SK-N-SH (cell line): Measurements from ENCODE around the gene LRRK2. TPM values are rescaled to one million over a fixed set of nuclear protein-coding genes. Genes with fewer than 3 reads are reported as not detected.

Experiments used
- CTCF ChIA-PET: fragments of 300-600, 350-600 bp; formaldehyde crosslinking; extraction: SDS; loops from one replicate; lab custom pipeline; 2021; lab: Yijun Ruan, JAX
- POLR2A ChIA-PET: fragments of 350-600 bp; sonication (Branson Sonifier 250); formaldehyde crosslinking; extraction: SDS; loops from one replicate; lab custom pipeline; 2020; ENCODE audit warnings: antibody characterized with exemption, inconsistent platforms; lab: Yijun Ruan, JAX
- DNase-seq: peaks from one replicate; pipeline ENCODE4 v3.0.0; 2012
- H2AFZ ChIP-seq: fragments of 200-600 bp; sonication (generic); 2 replicates; pipeline ENCODE4 v1.8.1; 2016; ENCODE audit warnings: antibody characterized with exemption, mild to moderate bottlenecking, low read depth
- H3F3A ChIP-seq: fragments of 200-600 bp; sonication (generic); replicated peaks from 2 replicates; pipeline ENCODE3; 2016; ENCODE audit warnings: antibody characterized with exemption, mild to moderate bottlenecking; ENCODE audit not compliant: insufficient read depth
- H3K27ac ChIP-seq, 2 experiments: fragments of 200-500 bp in 1 of 2; fragments of 200-600 bp in 1 of 2; sonication (Bioruptor generic) in 1 of 2; sonication (generic), shearing (Covaris generic) in 1 of 2; 2 replicates each; pipeline versions ENCODE4 v1.5.1 to v1.6.1; 2014 to 2016; ENCODE audit warnings: low read depth in 2 of 2, inconsistent platforms in 1 of 2, low read length in 1 of 2, mild to moderate bottlenecking in 1 of 2, mixed read lengths in 1 of 2
- H3K27me3 ChIP-seq: fragments of 200-600 bp; sonication (generic), shearing (Covaris generic); 2 replicates; pipeline ENCODE4 v1.6.1; 2016; ENCODE audit warnings: mixed run types; ENCODE audit not compliant: insufficient read depth
- H3K36me3 ChIP-seq, 2 experiments: fragments of 200-500 bp in 1 of 2; fragments of 200-600 bp in 1 of 2; sonication (Bioruptor generic) in 1 of 2; sonication (generic) in 1 of 2; replicated peaks in 1 of 2; 2 replicates each; pipeline versions ENCODE3 to v1.5.1; 2014 to 2016; ENCODE audit warnings: low read length in 1 of 2, mild to moderate bottlenecking in 1 of 2; ENCODE audit not compliant: insufficient read depth in 2 of 2, control insufficient read depth in 1 of 2
- H3K4me1 ChIP-seq, 2 experiments: fragments of 200-500 bp in 1 of 2; fragments of 200-600 bp in 1 of 2; sonication (Bioruptor generic) in 1 of 2; sonication (generic), shearing (Covaris generic) in 1 of 2; 2 replicates each; pipeline versions ENCODE4 v1.5.1 to v1.6.1; 2014 to 2016; ENCODE audit warnings: low read depth in 1 of 2, low read length in 1 of 2, mixed run types in 1 of 2; ENCODE audit not compliant: insufficient read depth in 2 of 2, control insufficient read depth in 1 of 2
- H3K4me2 ChIP-seq: fragments of 200-600 bp; sonication (generic), shearing (Covaris generic); 2 replicates; pipeline ENCODE4 v1.6.1; 2017; ENCODE audit warnings: mixed run types
- H3K4me3 ChIP-seq, 2 experiments: fragments of 200-500 bp in 1 of 2; fragments of 200-600 bp in 1 of 2; sonication (Bioruptor generic) in 1 of 2; sonication (generic), shearing (Covaris generic) in 1 of 2; 2 replicates each; pipeline versions ENCODE4 v1.5.1 to v1.8.1; 2014 to 2016; ENCODE audit warnings: low read depth in 2 of 2, inconsistent platforms in 1 of 2, low read length in 1 of 2, mild to moderate bottlenecking in 1 of 2, mixed read lengths in 1 of 2, moderate library complexity in 1 of 2
- H3K79me2 ChIP-seq: fragments of 200-600 bp; sonication (generic); 2 replicates; pipeline ENCODE4 v1.8.1; 2017; ENCODE audit warnings: mild to moderate bottlenecking; ENCODE audit not compliant: insufficient read depth
- H3K9ac ChIP-seq: fragments of 200-600 bp; sonication (generic); 2 replicates; pipeline ENCODE4 v1.6.1; 2017; ENCODE audit warnings: mixed run types
- H3K9me2 ChIP-seq: fragments of 200-600 bp; sonication (generic); 2 replicates; pipeline ENCODE4 v1.6.1; 2017; ENCODE audit warnings: mixed run types
- H3K9me3 ChIP-seq: fragments of 200-600 bp; sonication (generic); 2 replicates; pipeline ENCODE4 v1.6.1; 2017; ENCODE audit warnings: mixed run types, mild to moderate bottlenecking, moderate library complexity
- H4K20me1 ChIP-seq: fragments of 200-600 bp; sonication (generic); 2 replicates; pipeline ENCODE4 v1.6.1; 2017; ENCODE audit warnings: mild to moderate bottlenecking, mixed run types; ENCODE audit not compliant: insufficient read depth
- CTCF ChIP-seq: fragments of 200-600 bp; sonication (generic); IDR thresholded peaks from 2 replicates; pipeline ENCODE4 v1.6.1; 2017; ENCODE audit warnings: antibody characterized with exemption, mild to moderate bottlenecking, moderate library complexity
- IRF3 ChIP-seq: fragments of 150-350 bp; IDR thresholded peaks from 2 replicates; pipeline ENCODE4 v1.6.1; 2016; ENCODE audit warnings: mild to moderate bottlenecking, low read depth, low read length
- MAX ChIP-seq: IDR thresholded peaks from 2 replicates; pipeline ENCODE4 v1.4.0; 2012; ENCODE audit warnings: low read depth
- MXI1 ChIP-seq: IDR thresholded peaks from 2 replicates; pipeline ENCODE4 v1.6.1; 2012; ENCODE audit warnings: mild to moderate bottlenecking, low read depth, low read length, improper control_type of control experiment
- NRF1 ChIP-seq: IDR thresholded peaks from 2 replicates; pipeline ENCODE4 v1.6.1; 2012; ENCODE audit warnings: low read depth, mild to moderate bottlenecking, low read length
- SMC3 ChIP-seq: IDR thresholded peaks from 2 replicates; pipeline ENCODE4 v1.6.1; 2012; ENCODE audit warnings: low read depth, low read length, improper control_type of control experiment
- WGBS: methylation state at CpG from one replicate; pipeline ENCODE4 v1.1.6; 2017; ENCODE audit warnings: low lambda C conversion rate; 5-methylcytosine and 5-hydroxymethylcytosine counted together
- polyA plus RNA-seq, 3 experiments: library from polyadenylated mRNA; depleted of rRNA; stranded (reverse); fragments of >200 nt; gene quantifications; 2 replicates each; pipeline ENCODE4 v1.2.3, GENCODE V29; 2012

LRRK2 gene
- polyA plus RNA-seq, 1 of the 3 experiments (the other 2 are of a cell fraction): 0.08 TPM

GRCh38 chr12:40351976-40352375 is 127.2 kb downstream of the LRRK2 start:
- CTCF ChIA-PET: interaction anchor here (0.7 to 1.6 kb wide), 3 partner anchors 9 to 58 kb away, joined by 3 to 4 read pairs (median 3); no protein-coding TSS in a partner anchor
- H3K27me3 ChIP-seq: no peaks in the 10 kb centered on the region
- H3K4me1 ChIP-seq: peaks cover 0 to 5% of the 10 kb centered on the region in 2 experiments; a peak in 1 of 4 replicates
- H3F3A ChIP-seq: no peaks in the 10 kb centered on the region
- H3K36me3 ChIP-seq: no peaks in the 10 kb centered on the region
- POLR2A ChIA-PET: no interaction called here
- no peaks in the 10 kb centered on the region for H3K79me2 ChIP-seq
- no peaks in the 10 kb centered on the region for H3K9me3 ChIP-seq
- no peaks in the 10 kb centered on the region for H4K20me1 ChIP-seq
- H3K9ac ChIP-seq: no peak overlapping the region
- H3K27ac ChIP-seq: no peak overlapping the region
- H3K9me2 ChIP-seq: no peaks in the 10 kb centered on the region
- H2AFZ ChIP-seq: no peak overlapping the region
- 43% methylated on average over 1 of the region's 1 CpG for WGBS
- no peak overlapping the region for H3K4me3 ChIP-seq
- H3K4me2 ChIP-seq: no peak overlapping the region
- DNase-seq: no peak
- TF ChIP-seq MXI1 (no peak), NRF1 (no peak), SMC3 (no peak)

- POLR2A ChIA-PET: no interaction called here
- Histone ChIP-seq H3K9ac (no peak overlapping the region), H3K4me1 (no peaks in the 10 kb centered on the region; a peak in 1 of 4 replicates), H3K4me2 (no peak overlapping the region), H3K36me3 (no peaks in the 10 kb centered on the region), H3K9me3 (no peaks in the 10 kb centered on the region), H4K20me1 (no peaks in the 10 kb centered on the region), H3F3A (no peaks in the 10 kb centered on the region), H3K79me2 (no peaks in the 10 kb centered on the region), H3K27ac (no peak overlapping the region), H2AFZ (no peak overlapping the region), H3K9me2 (no peaks in the 10 kb centered on the region), H3K27me3 (no peaks in the 10 kb centered on the region), H3K4me3 (no peak overlapping the region)
- TF ChIP-seq CTCF (peak; percentile 47), MAX (no peak), IRF3 (no peak)
- WGBS: 48% methylated on average over 6 of the region's 6 CpGs
- DNase-seq: no peak
- CTCF ChIA-PET: interaction anchor here (1.1 kb wide), 1 partner anchor 70 kb away, joined by 3 read pairs; no protein-coding TSS in a partner anchor
Observed at GRCh38 chr12:40375076-40375475, 150.3 kb downstream of the LRRK2 start.
